GM18867 (cell line): ENCODE measurements around the gene ANXA4.

Source experiments
- ATAC-seq: cut with Tn5 transposase; IDR thresholded peaks from one replicate; pipeline ENCODE4 v1.9.1; 2021; ENCODE audit warnings: mild to moderate bottlenecking, moderate library complexity; ENCODE audit not compliant: unreplicated experiment

Gene ANXA4

DNA sequence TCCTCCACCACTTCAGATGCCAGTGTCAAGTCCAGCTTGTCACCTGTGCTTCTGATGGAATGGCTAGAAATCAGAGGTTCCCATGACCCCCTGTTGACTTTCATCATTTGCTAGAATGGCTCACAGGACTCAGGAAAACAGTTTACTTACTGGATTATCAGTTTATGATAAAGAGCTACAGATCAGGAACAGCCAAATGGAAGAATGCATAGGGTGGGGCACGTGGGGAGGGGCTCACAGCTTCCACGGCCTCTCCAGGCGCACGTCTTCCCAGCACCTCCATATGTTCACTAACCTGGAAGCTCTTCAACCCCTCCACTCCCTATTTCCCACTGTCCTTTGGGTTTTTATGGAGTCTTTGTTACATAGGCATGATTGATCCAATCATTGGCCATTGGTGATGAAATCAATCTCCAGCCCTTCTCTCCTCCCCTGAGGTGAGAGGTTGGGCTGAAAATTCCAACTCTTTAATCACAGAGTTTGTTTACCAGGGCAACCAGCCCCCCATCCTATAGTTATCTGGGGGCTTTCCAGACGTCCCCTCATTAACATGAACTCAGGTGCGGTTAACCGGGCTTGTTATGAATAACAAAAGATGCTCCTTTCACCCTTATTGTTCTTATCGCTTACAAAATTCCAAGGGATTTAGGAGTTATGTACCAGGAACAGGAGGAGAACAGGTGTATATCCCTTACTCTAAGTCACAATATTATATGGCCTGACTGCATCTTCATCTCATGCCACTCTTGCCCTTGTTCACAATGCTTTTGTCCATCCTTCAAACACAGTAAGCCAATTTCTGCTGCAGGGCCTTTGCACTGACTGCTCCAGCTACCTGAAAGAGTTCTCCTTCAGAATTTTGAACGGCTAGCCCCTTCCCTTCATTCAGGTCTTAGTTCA, 35.2 kb downstream of the ANXA4 start:
- ATAC-seq, result no peak

DNA sequence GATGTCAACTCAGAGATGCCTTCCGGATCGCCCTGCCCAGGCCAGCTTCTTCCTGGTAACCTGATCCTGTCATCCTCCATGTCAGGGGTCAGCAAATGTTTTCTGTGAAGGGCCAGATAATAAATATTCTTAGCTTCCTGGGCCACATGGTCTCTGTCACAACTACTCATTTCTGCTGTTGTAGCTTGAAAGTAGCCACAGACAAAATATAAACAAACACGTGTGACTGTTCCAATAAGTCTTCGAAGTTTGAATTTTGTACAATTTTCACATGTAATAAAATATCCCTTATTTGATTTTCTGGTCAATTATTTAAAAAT, 35.8 kb downstream of the ANXA4 start:
- no peak for ATAC-seq

DNA sequence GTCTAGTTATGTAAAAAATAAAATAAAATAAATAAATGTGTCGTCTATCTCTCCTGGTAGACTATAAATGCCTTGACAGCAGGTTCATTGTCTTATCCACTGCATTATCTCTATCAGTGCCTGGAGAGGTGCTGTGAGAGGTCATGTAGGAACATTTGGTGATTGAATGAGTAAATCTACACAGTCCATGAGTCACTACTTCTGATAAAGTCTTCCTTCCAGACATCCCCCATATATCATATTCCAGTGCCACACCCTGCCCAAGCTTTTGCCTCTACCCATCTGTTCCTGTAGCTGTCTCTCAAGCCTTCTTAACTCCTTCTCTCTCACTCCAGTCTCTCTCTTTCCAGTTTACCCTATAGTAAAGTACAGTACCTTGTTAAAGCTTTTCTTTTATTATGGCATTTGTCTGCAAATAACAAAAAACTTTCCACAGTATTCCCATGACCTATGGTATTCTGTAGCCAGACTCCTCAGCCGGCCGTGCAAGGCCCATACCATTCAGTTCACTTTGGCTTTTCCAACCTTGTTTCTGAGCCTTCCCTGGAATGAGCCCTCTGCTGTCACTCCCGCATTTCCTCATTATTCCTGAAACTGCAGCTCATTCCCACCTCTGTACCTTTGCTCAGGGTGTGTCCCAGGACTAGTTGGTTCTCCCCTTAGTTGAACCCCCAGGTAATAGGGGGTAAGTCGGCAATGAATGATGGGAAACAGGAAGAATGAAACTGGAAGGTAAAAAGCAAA, 37.5 kb downstream of the ANXA4 start:
- ATAC-seq, result no peak

DNA sequence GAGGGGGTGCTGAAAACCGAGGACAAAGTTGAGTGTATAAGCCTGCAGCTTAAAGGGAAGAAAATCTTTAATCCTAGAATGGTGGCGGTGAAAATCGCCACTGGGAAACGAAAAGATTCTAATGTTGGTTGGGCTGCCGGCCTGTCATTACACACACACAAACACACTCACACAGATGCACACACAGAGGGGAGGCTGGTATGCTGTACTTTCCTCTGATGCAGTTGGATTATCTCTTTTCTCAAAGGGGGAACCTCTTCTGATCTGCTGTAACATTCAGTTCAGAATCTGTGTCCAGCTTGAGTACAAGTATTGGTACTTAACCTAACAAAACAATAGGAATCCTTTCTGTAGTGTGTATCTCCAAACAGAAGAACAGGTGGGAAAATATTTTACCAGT, 39.0 kb downstream of the ANXA4 start:
- ATAC-seq, result no peak

DNA sequence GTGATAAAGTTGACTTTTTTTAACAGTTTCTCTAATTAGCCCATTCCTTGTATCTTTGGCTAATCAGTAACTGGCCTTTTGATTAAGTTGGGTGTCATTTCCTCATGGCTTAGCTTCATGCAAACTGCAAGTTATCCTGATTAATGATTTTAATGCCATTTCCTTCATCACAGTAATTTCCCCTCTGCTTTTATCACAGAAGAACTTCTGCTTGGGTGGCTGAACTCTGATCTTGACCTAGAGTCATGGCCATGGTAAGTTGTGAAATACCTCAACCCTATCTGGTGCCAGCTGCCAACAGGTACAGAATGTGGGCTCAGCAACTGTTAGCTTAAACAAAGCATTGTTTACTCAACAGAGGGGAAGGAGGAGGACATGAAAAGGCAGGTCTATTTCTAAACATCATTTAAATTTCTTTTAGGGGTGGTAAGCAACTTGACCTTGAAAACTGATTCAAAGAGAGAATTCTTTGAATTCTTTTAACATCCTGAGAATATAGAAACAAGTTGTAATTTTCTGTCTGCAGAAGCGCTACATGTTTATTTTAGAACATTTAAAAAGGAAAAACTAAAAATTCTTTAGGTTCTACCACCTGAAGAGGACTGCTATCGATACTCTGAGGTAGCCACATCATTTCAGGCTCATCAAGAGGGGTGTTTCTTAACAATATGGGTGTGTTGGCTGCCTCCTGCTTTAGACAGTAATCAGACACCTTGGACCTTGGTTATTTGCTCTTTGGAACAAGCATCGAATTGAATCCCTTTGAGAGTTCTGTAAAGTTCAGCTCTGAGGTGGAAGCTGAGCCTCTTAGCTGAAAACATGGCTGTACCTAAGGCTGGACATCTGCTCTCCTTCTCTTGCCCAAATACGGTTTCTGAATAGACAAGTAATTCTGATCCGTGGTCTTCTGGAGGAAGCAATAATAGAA, 39.7 kb downstream of the ANXA4 start:
- ATAC-seq, result no peak

DNA sequence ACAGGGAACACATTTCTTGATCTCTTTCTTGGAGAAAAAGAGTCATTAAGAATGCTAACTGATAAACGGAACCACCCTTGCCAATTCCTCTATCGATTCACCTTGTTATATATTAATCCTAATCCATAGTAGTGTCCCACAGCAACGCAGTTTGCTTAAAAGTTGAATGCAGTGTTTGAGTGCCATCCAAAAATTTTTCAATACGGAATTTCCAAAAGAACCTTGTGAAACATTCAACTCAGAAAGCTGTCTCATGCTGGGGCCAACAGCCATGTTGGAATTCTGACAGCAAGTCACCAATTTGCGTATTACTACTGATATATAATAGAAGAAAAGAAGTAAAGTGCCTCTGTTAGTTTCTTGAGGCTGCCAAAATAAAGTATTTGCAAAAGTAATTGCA, 42.3 kb downstream of the ANXA4 start:
- ATAC-seq, result no peak

DNA sequence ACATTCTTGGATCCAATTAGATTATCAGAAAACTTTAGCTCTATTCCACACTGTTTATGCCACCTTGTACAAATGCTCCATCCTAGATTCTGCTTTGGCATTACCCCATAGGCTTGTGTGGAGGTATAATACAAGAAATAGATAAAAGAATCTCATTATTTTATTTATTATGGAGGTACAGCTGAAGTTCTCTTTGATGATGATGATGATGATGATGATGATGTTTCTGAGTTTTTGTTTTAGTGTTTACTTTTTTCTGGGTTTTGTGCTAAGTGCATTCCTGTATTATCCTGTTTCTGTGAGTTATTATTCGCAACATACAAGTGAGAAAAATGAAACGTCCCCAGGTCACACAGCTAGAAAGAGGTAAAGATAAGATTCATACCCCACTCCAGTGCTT, 43.4 kb downstream of the ANXA4 start:
- no peak for ATAC-seq

DNA sequence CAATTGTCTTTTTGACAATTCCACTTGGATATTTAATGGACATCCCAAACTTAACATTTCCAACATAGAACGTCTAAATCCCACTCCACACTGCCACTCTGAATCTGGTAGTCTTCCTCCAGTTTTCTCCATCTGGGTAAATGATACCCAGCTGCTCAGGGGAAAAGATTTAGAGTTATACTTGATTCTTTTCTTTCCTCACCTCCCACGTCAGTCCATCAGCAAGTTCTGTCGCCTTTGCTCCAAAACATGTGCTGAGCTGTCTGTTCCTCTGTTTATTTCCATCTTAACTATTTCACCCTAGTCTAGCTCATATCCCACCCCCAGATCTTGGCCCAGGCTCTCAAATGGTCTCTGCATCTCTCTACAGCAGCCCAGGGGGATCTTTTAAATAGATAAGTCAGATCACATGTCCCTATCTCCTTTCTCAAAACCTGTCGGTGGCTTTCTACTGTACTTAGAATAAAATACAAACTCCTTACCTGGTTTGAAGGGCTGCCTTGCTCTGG, 44.2 kb downstream of the ANXA4 start:
- ATAC-seq, result no peak

DNA sequence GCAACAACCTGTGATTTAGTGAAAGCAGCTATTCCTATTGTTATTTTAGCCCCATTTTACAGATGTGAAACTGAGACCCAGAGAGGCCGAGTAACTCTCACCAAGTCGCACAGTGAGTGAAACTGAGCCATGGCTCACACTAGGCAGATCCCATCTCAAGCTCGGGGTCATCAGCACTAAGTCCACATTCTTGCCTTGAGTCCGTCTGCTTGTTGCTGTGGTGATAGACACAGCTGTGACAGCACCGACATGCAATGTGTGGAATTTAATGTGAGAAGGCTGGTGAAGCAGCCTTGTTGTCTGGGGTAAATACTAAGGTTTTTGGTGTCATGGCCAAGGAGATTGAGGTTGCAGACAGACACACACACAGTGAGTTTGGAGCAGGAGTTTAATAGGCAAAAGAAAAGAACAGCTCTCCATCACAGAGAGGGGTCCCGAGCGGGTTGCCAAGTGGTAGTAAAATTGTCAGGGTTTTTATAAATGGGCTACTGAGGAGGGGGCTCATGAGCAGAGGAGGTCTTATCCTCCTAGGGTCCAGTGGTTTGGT, 47.3 kb downstream of the ANXA4 start:
- peak; percentile 65 for ATAC-seq

DNA sequence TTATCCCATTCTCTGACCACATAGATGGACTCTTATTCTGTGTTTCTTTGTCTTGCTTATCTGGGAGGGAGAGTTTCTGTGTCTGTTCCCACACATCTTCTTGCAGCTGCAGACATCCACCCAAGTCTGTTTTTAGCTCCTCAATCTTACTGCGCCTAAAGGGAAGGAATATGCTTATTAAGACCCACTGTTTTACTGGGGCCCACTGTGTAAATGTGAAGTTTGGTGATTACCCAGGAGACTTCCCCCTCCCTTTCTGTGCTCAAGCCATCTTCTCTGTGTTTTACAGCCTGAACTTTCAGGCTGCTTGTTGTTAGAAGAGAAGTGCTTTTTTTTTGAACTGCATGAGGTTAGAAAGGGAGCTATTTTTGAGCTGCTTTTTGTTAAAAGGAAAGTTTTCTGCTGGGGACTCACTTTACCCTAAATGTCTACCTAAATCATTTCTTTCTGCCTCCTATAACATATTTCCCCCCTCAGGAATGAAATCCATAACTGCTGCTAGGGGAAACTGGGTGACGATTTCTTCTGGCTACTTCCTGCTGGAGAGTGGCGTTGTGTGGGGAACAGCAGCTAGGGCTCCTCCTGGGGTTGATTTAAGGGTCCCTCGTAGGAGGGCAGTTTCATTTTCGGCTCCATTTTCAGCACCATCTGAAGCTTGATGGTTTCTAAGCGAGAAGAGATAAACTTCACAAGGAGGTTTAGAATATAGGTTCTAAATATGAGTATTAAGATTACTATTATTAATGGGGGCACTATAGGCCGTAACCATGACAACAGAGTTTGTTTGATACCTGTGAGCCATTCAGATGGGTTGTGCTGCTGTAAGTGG, 48.1 kb downstream of the ANXA4 start:
- ATAC-seq, result peak; percentile 56

DNA sequence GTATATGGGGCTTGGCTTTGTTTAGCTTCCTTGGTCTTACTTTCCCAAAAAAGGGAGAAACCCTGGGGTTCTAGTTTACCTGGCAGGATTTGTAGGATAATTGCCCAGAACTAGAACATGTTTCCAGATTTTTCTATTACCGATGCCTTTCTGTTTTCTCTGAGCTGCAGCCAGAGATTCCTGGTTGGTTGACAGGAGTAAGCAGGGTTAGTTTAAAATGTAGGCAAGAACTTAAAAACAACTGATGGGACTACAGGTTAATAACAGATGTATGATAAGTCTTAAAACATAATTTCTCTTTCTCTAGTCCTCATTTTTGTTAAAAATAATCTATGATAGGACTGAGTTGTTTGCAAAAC, 48.6 kb downstream of the ANXA4 start:
- ATAC-seq, result no peak

DNA sequence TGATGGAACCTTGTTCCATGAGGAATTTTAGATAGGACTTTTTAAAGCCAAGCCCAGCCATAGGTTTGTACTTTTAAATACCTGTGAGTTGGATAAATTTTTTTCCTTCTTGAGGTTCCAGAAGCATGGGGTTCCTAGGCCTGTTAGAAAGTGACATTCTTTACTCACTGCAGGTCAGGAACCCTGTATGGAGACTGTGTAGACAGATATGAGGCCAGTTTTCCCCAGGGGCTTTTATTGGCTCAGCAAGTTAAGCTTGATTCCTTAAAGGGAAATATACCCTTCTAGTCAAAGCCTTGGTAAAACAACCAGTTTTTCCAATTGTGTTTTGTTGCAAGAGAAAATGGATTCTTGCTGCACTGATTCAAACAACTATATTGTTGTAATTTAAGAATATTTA, 49.1 kb downstream of the ANXA4 start:
- ATAC-seq, result no peak

DNA sequence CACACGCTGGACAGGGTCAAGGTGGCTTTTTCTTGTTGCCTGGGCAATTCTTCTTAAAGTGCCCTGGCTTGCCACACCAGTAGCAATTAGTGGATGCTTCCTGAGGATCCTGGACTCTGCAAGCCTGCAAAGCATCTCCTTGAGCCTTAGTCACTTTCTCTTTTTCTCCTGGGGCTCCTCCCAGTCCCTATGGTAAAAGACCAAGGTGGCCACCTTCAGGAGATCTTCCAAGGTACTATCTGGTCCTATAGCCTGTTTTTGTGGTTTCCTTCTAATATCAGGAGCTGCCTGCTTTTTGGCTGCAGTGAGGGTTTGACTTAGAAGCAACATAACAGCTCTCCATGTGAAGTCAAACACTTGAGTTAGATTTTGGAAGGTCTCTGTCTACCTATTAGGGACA, 54.2 kb downstream of the ANXA4 start:
- ATAC-seq, result no peak

DNA sequence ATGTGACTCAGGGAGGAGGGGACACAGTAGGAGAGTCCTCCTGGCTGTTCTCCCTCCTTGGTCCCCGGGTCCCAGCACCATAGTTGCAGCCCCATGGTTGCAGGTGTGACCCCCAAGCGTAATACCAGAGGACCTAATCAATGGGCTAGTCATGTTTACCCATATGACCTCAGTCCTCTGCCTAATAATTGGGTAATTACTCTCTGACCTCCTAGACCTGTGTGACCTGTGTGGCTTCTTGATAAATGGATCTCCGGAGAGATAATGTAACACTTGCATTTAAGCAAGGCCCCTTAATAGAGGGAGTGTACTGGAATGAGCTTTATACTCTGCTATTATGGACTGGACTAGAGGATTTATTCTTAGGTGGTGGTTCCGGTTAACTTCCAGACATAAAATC, 55.3 kb downstream of the ANXA4 start:
- ATAC-seq, result no peak

DNA sequence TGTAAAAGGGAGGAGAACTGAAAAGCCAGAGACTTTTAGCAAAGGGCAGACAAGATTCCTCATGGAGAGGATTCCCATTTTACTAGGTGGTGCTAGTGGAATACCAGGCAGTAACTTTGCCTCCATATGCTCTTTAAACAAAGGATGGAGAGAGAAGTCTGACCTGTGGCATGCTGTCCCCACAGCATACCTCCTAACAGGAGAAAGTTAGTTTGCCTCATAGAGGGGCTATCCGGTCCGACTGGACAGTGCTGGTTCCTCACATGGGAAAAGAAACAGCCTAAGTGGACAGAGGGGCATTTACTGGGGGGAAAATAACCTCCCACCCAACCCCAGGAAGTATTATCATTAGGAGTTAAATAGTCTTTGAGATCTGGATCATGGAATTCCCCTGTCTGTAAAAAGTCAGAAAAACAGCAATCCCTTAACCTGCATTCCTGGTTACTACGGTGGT, 55.9 kb downstream of the ANXA4 start:
- no peak for ATAC-seq

DNA sequence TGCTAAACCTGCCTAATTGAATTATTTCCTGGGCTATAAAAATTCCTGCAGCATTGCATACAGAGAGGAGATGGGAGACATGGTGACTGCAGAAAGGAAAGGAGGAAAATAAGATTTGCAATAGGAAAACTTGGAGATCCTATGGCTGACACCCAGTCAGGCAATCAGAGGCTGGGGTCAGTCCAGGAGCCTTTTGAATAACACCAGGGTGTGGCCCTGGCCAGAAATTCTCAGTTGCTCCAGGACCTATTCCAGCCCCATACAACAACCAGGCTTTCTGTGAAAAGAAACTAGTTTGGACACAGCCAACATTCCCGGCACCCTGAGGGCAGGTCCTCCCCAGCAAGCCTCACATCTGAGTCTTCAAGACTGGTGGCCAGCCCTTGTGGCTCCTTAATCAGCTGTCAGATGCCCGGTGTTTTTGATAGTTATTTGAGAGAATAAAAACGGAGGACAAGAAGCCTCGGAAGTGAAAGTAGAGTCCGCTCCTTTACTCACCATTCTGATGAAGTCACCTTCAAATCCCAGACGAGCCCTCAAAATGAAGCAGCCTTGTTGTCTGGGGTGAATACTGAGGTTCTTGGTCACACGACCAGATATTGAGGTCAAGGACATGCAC, 56.5 kb downstream of the ANXA4 start:
- peak; percentile 26 for ATAC-seq

DNA sequence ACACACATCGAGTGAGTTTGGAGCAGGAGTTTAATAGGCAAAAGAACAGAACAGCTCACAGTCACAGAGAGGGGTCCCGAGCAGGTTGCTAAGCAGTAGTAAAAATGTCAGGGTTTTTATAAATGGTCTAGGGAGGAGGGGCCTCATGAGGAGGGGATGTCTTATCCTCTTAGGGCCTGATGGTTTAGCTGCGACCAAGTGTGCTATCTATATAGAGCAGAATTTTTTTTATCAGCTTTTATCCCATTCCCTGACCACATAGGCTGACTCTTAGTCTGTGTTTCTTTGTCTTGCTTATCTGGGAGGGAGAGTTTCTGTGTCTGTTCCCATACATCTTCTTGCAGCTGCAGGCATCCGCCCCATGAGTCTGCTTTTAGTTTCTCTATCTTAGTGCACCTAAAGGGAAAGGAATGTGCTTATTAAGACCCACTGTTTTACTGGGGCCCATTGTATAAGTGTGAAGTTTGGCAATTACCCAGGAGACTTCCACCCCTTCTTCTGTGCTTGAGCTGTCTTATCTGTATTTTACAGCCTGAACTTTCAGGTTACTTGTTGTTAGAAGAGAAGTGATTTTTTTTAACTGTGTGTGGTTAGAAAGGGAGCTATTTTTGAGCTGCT, 57.1 kb downstream of the ANXA4 start:
- ATAC-seq, result peak; percentile 60

DNA sequence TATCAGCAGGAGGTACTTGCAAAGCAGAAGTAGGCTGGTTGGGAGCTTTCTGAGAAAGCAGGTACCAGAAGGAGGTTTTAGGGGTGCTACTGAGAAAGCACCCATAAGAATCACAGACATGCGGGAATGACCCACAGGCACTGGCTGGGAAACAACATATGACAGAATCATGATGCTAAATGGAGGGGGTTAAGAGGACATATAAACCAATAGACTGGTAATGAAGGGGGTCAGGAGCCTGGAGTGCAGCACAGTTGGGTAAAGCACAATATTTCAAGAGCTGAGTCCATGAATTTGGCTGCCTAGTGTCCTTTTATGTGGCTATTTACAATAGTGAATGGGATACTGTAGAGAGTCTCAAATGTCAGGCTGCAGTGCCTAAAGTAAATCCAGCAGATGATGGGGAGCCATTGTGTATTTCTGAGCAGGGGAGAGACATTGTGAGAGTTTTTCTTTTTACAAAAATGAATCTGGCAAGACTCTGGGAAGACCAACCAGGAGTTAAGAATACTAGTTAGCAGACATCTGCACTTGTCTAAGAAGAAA, 59.9 kb downstream of the ANXA4 start:
- ATAC-seq, result no peak
